Endothelial cell of umbilical vein (primary cell): ENCODE measurements around the gene KIAA0825. TPM values are rescaled to one million over a fixed set of nuclear protein-coding genes. Genes with fewer than 3 reads are reported as not detected.

Source experiments
- BruUV-seq: library from RNA; stranded (reverse); fragments of 400-500 nt; replicated peaks from 2 replicates; lab custom pipeline; 2021; lab: Mats Ljungman, UMichigan
- CTCF ChIA-PET: fragments of 300-600, 350-600 bp; sonication (Branson Sonifier 250); formaldehyde crosslinking; loops from one replicate; lab custom pipeline; 2021; ENCODE audit warnings: antibody characterized with exemption, inconsistent platforms; lab: Charles Lee
- POLR2A ChIA-PET: fragments of 300-600, 350-600 bp; sonication (Branson Sonifier 250); formaldehyde crosslinking; loops from one replicate; lab custom pipeline; 2021; ENCODE audit warnings: antibody characterized with exemption, inconsistent platforms; lab: Charles Lee
- DNase-seq: peaks from one replicate; pipeline ENCODE4 v3.0.0-alpha.2; 2011; ENCODE audit warnings: low read depth, low spot score
- FAIRE-seq: peaks from 2 replicates; lab custom pipeline; 2011; peaks lifted over from hg19 to GRCh38; lab: Jason Lieb, UNC
- H2AFZ ChIP-seq: 2 replicates; pipeline ENCODE4 v1.6.0; 2012; ENCODE audit warnings: low read depth, low read length, control low read depth, inconsistent platforms
- H3K27ac ChIP-seq: 2 replicates; pipeline ENCODE4 v1.5.1; 2011; ENCODE audit warnings: low read depth, mild to moderate bottlenecking, control low read depth, low read length, moderate library complexity; ENCODE audit not compliant: insufficient read depth
- H3K27me3 ChIP-seq, 2 experiments: 2 replicates each; pipeline versions ENCODE4 v1.6.0 to v1.6.1; 2011; ENCODE audit warnings: low read length in 2 of 2, mixed read lengths in 1 of 2; ENCODE audit not compliant: control insufficient read depth in 2 of 2, insufficient read depth in 2 of 2
- H3K36me3 ChIP-seq, 2 experiments: 2 replicates in 1 of 2; 3 replicates in 1 of 2; pipeline ENCODE4 v1.5.1; 2011; ENCODE audit warnings: low read length in 2 of 2, mild to moderate bottlenecking in 1 of 2, moderate library complexity in 1 of 2; ENCODE audit not compliant: control insufficient read depth in 2 of 2, insufficient read depth in 2 of 2; ENCODE audit errors: extremely low read depth in 1 of 2
- H3K4me1 ChIP-seq: 3 replicates; pipeline ENCODE4 v1.5.1; 2011; ENCODE audit warnings: mild to moderate bottlenecking, low read length; ENCODE audit not compliant: control insufficient read depth, insufficient read depth; ENCODE audit errors: extremely low read depth
- H3K4me2 ChIP-seq: 2 replicates; pipeline ENCODE4 v1.6.1; 2011; ENCODE audit warnings: low read length, control low read depth, mixed read lengths; ENCODE audit not compliant: insufficient read depth
- H3K4me3 ChIP-seq, 3 experiments: fragments of 200-600 bp in 1 of 3; sonication (generic), shearing (Covaris generic) in 1 of 3; replicated peaks in 1 of 3; 2 replicates each; pipeline ENCODE4 v1.5.1; 2011 to 2016; ENCODE audit warnings: control low read depth in 3 of 3, low read length in 3 of 3, mild to moderate bottlenecking in 2 of 3, inconsistent platforms in 1 of 3, low read depth in 1 of 3, moderate library complexity in 1 of 3; ENCODE audit not compliant: insufficient read depth in 1 of 3
- H3K79me2 ChIP-seq: 2 replicates; pipeline ENCODE4 v1.6.0; 2012; ENCODE audit warnings: low read length, inconsistent platforms; ENCODE audit not compliant: control insufficient read depth, insufficient read depth
- H3K9ac ChIP-seq: replicated peaks from 2 replicates; pipeline ENCODE3; 2011; ENCODE audit warnings: low read length, control low read depth; ENCODE audit not compliant: insufficient read depth; ENCODE audit errors: extremely low read depth
- H3K9me1 ChIP-seq: replicated peaks from 3 replicates; pipeline ENCODE4 v1.6.0; 2011; ENCODE audit warnings: mild to moderate bottlenecking, low read length; ENCODE audit not compliant: control insufficient read depth, insufficient read depth; ENCODE audit errors: extremely low read depth
- H3K9me3 ChIP-seq: replicated peaks from 2 replicates; pipeline ENCODE4 v1.5.1; 2012; ENCODE audit warnings: low read length, inconsistent platforms; ENCODE audit not compliant: control insufficient read depth, insufficient read depth
- H4K20me1 ChIP-seq: replicated peaks from 2 replicates; pipeline ENCODE3; 2011; ENCODE audit warnings: mild to moderate bottlenecking, low read length; ENCODE audit not compliant: control insufficient read depth, insufficient read depth; ENCODE audit errors: extremely low read depth
- CTCF ChIP-seq, 2 donors: IDR thresholded peaks; 1 replicate in 1 of 2; 2 replicates in 1 of 2; pipeline ENCODE4 v1.5.1; 2011; ENCODE audit warnings: low read length in 2 of 2, mild to moderate bottlenecking in 2 of 2, moderate library complexity in 2 of 2, control low read depth in 1 of 2, inconsistent platforms in 1 of 2, low read depth in 1 of 2; ENCODE audit not compliant: insufficient read depth in 1 of 2; ENCODE audit errors: extremely low read depth in 1 of 2
- EZH2 ChIP-seq: IDR thresholded peaks from 2 replicates; pipeline ENCODE4 v1.6.1; 2012; ENCODE audit warnings: borderline replicate concordance, low read depth, mild to moderate bottlenecking, moderate library complexity, low read length, inconsistent platforms; ENCODE audit not compliant: severe bottlenecking
- FOS ChIP-seq: IDR thresholded peaks from 2 replicates; pipeline ENCODE4 v1.6.1; 2011; ENCODE audit warnings: mild to moderate bottlenecking, low read length, moderate library complexity, borderline replicate concordance; ENCODE audit not compliant: insufficient read depth
- GATA2 ChIP-seq: IDR thresholded peaks from 2 replicates; pipeline ENCODE4 v1.7.0; 2011; ENCODE audit warnings: low read depth, mild to moderate bottlenecking, moderate library complexity, mixed read lengths, low read length; ENCODE audit not compliant: insufficient read length, insufficient read depth
- JUN ChIP-seq: IDR thresholded peaks from 2 replicates; pipeline ENCODE4 v1.6.1; 2011; ENCODE audit warnings: borderline replicate concordance, low read depth; ENCODE audit not compliant: insufficient read length, insufficient read depth
- MAX ChIP-seq: IDR thresholded peaks from 2 replicates; pipeline ENCODE4 v1.6.1; 2011; ENCODE audit not compliant: insufficient read depth, insufficient read length
- MYC ChIP-seq: IDR thresholded peaks from one replicate; pipeline ENCODE4 v1.6.1; 2011; ENCODE audit warnings: mild to moderate bottlenecking, low read depth, low read length
- POLR2A ChIP-seq: IDR thresholded peaks from 2 replicates; pipeline ENCODE4 v1.6.1; 2012; ENCODE audit warnings: low read depth, mild to moderate bottlenecking, control low read depth, low read length
- POLR2AphosphoS5 ChIP-seq: IDR thresholded peaks from 2 replicates; pipeline ENCODE4 v1.6.1; 2012; ENCODE audit warnings: low read depth, mild to moderate bottlenecking, control low read depth, low read length, moderate library complexity; ENCODE audit not compliant: insufficient read depth
- dilution Hi-C: fragments of 300-500 bp; cut with MboI; formaldehyde crosslinking; loops from one replicate; pipeline ENCODE4 v1.15.0; 2019; ENCODE audit warnings: low sequenced_read_pairs; ENCODE audit not compliant: extremely low pct_ligation_motif_present
- intact Hi-C: fragments of 100-400 bp; cut with micrococcal nuclease; formaldehyde crosslinking; loops from one replicate; pipeline ENCODE4 v1.10.0; 2022
- polyA plus RNA-seq, 4 experiments: library from polyadenylated mRNA; depleted of rRNA in 3 of 4; stranded (reverse) in 3 of 4; unstranded in 1 of 4; fragments of >200 nt; gene quantifications; 2 replicates each; pipeline versions ENCODE4 v1.2.1 to v1.2.3, GENCODE V29; 2011 to 2012; ENCODE audit warnings: missing spikeins in 1 of 4
- total RNA-seq: library from RNA; stranded (reverse); gene quantifications from 2 replicates; pipeline ENCODE4 v1.2.3, GENCODE V29; 2021

Gene KIAA0825
- total and polyA plus RNA-seq, 2 donors (not counting 3 experiments of a cell fraction or from before 2014, with no cell fraction given) = 0.15 to 1.1 TPM

GRCh38 chr5:94627191-94627590 lies 8.8 kb upstream of the KIAA0825 start:
- no peak overlapping the region for H3K27ac ChIP-seq
- BruUV-seq = no TSS peak
- no peaks in the 10 kb centered on the region for H3K9me1 ChIP-seq
- H2AFZ ChIP-seq = no peak overlapping the region
- TF ChIP-seq POLR2A (no peak), JUN (no peak), FOS (no peak), POLR2AphosphoS5 (no peak), CTCF (IDR thresholded peaks at IDR 0.05; ENCODE audit: extremely low read depth in 1 of 2, insufficient read depth in 1 of 2, low read depth in 1 of 2, low read length in 2 of 2) (no peak), GATA2 (no peak), MAX (no peak), MYC (no peak), EZH2 (no peak)
- no peaks in the 10 kb centered on the region for H3K27me3 ChIP-seq
- H3K79me2 ChIP-seq = peaks cover 6% of the 10 kb centered on the region
- no peaks in the 10 kb centered on the region for H3K36me3 ChIP-seq
- H4K20me1 ChIP-seq = no peaks in the 10 kb centered on the region
- dilution Hi-C loops = no loop called here
- H3K4me1 ChIP-seq = peaks cover 3% of the 10 kb centered on the region
- DNase-seq (no peak), FAIRE-seq (no peak)
- ChIA-PET POLR2A (no interaction called here), CTCF (interaction anchor here (1.4 kb wide), 1 partner anchor 12 kb away, joined by 4 read pairs; no protein-coding TSS in a partner anchor)
- H3K4me3 ChIP-seq = no peak overlapping the region
- intact Hi-C loops = no loop called here
- H3K4me2 ChIP-seq = no peak overlapping the region
- no peaks in the 10 kb centered on the region for H3K9me3 ChIP-seq
- no peak overlapping the region for H3K9ac ChIP-seq
